ENCODE results near the gene PTPRU.
A peak's percentile ranks its signal among the peaks of the same experiment; 100 is the strongest.

Gene PTPRU

DNA sequence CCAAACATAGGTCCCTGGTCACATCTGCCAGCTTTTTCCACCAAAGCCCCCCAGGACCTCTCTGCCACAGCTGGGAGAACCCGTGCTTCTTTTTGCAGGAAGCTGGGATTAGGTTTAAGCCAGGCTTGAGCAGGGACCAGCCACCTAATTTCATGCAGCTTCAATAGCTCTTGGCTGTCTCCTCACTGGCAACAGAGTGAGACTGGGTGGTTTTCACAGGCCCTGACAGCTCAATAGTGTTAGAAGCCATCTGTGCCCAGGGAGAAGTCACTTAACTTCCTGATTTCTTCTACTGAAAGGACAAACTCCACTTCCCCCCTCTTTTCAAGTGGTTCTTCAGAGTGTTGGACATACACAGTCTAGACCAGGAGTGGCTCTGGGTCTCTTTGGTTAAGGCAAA lies 34.3 kb upstream of the PTPRU start:
- Histone ChIP-seq H3K36me3 (ENCODE audit: control insufficient read depth, insufficient read depth, low read length) (peaks cover 54% of the 10 kb centered on the region), H3K9me3 (ENCODE audit: control insufficient read depth, insufficient read depth, low read length) (no peaks in the 10 kb centered on the region), H3K4me1 (ENCODE audit: control insufficient read depth, insufficient read depth, low read length) (0 out of 2 replicates have a peak, but pooled peaks cover 6% of the 10 kb centered on the region), H3K27me3 (ENCODE audit: control insufficient read depth, insufficient read depth, low read length) (no peaks in the 10 kb centered on the region), H3K4me3 (ENCODE audit: low read depth, low read length) (no peak overlapping the region), H3K9ac (ENCODE audit: low read depth, low read length) (no peak overlapping the region), H3K27ac (ENCODE audit: low read depth, low read length) (peak overlapping the region; percentile 1)

DNA sequence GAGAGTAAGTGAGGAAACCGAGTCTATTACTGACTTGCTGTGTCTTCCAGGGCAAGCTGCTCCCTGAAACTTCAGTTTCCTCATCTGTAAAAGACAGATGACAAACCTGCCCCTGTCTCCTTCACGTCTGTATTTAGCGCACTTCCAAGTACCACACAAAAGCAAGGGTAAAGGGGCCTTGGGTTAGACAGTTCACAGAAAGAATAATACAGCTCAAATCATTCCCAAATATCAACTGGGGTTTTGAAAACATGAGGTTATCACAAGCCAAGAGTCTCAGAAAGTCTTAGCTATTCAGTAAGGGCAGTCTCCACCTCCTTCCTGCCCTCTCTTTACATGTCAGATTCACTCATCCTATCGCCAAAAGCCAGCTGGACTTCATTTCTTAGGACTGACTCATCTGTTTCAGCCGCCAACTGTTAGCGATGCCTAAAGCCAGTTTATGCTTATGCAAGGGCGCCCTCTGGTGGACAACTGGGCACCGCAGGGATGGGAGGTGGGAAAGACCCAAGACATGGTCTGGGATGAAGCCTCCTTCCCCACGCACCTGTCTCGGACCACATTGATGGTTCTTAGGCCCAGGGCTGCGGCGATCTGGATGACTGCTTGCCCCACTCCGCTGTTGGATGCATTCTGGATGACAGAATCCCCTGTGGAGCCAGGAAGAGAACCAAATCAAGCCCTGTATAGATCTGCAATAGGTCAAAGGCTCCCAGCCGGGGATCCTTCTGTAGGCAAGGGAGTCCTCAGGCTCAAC lies 33.6 kb upstream of the PTPRU start:
- Histone ChIP-seq H3K9me3 (ENCODE audit: control insufficient read depth, insufficient read depth, low read length) (no peaks in the 10 kb centered on the region), H3K9ac (ENCODE audit: low read depth, low read length) (no peak overlapping the region), H3K27me3 (ENCODE audit: control insufficient read depth, insufficient read depth, low read length) (no peaks in the 10 kb centered on the region), H3K36me3 (ENCODE audit: control insufficient read depth, insufficient read depth, low read length) (peaks cover 54% of the 10 kb centered on the region), H3K4me1 (ENCODE audit: control insufficient read depth, insufficient read depth, low read length) (0 out of 2 replicates have a peak, but pooled peaks cover 6% of the 10 kb centered on the region), H3K27ac (ENCODE audit: low read depth, low read length) (peak overlapping the region; percentile 1), H3K4me3 (ENCODE audit: low read depth, low read length) (no peak overlapping the region)

DNA sequence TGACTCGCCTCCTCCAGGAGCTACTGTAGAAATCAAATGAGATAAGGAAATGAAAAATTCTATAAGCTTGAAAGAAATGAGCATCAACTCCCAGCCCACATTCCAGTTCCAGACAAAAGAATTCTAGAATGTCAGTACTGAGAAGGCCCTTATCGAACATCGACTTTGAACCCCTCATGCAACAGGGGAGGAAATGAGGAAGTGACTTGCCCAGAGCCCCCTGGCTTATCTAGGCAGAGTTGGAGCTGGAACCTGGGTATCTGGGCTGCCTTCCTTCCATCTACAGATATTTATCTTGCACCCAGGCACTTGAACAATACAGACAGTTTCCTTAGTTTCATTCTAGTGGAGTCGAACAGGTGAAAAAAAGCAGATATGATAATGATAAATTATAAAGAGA lies 27.9 kb upstream of the PTPRU start:
- no peaks in the 10 kb centered on the region for H3K4me1 ChIP-seq (ENCODE audit: control insufficient read depth, insufficient read depth, low read length)

DNA sequence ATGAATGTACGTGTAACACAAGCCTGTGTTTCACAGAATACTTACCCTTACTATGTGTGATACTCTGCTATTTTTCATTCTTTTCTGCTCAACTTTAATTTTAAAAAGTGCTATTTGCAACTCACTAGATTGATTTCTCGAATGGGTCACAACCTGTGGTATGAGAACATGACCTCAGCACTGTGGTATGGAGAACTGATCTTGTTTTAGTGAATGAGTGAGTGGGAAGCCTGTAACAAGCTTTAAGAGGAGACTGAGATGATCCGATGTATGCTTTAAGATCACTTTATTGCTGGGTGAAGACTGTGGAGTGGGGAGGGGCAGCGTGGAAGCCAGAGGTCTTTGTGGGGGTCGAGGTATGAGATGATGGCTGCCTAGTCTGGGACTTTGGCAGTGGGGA lies 27.1 kb upstream of the PTPRU start:
- Histone ChIP-seq H3K27me3 (ENCODE audit: control insufficient read depth, insufficient read depth, low read length) (no peaks in the 10 kb centered on the region), H3K27ac (ENCODE audit: low read depth, low read length) (no peak overlapping the region), H3K36me3 (ENCODE audit: control insufficient read depth, insufficient read depth, low read length) (peaks cover 64% of the 10 kb centered on the region), H3K9me3 (ENCODE audit: control insufficient read depth, insufficient read depth, low read length) (no peaks in the 10 kb centered on the region), H3K4me1 (ENCODE audit: control insufficient read depth, insufficient read depth, low read length) (no peaks in the 10 kb centered on the region), H3K4me3 (ENCODE audit: low read depth, low read length) (no peak overlapping the region), H3K9ac (ENCODE audit: low read depth, low read length) (no peak overlapping the region)

More for the DNA sequence above, 27.9 kb upstream of the PTPRU start:
- Histone ChIP-seq H3K4me3 (ENCODE audit: low read depth, low read length) (no peak overlapping the region), H3K36me3 (ENCODE audit: control insufficient read depth, insufficient read depth, low read length) (peaks cover 61% of the 10 kb centered on the region), H3K9me3 (ENCODE audit: control insufficient read depth, insufficient read depth, low read length) (no peaks in the 10 kb centered on the region), H3K27ac (ENCODE audit: low read depth, low read length) (no peak overlapping the region), H3K27me3 (ENCODE audit: control insufficient read depth, insufficient read depth, low read length) (no peaks in the 10 kb centered on the region), H3K9ac (ENCODE audit: low read depth, low read length) (no peak overlapping the region)

DNA sequence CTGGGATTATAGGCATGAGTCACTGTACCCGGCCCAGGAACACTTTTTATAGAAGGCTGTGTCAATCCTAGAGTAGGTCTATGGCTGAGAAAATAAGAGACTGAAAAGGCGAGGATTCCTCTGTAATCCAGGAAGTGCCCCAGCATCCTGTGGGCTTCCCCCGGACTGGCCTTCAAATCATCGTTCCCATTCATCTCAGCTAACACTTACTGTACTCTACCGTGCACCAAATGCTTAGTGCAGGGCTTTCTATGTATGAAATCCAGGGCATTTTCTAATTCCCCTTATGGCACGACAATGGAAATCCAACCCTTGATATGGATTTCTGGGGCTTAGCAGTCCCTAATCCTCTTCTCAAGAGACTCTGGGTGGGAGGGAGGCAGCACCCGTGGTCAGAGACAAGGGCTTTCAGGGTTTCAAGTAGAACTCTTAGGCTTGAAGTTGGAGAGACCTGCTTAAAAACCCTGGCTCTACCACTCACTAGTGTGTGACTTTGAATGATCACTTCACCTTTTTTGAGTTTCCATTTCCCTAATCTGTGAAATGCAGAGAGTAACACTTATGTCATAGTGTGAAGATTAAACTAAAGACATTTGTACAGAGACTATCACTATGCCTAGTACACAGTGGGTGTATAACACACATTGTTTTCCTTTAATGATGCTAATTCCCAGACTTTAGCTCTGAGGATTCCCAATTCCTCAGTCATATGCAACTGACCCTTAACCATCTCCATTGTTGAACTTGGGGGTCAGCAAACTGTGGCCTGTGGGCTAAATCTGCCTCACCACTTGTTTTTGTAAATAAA lies 25.8 kb upstream of the PTPRU start:
- Histone ChIP-seq H3K27me3 (ENCODE audit: control insufficient read depth, insufficient read depth, low read length) (no peaks in the 10 kb centered on the region), H3K27ac (ENCODE audit: low read depth, low read length) (peak overlapping the region; percentile 1), H3K9me3 (ENCODE audit: control insufficient read depth, insufficient read depth, low read length) (no peaks in the 10 kb centered on the region), H3K9ac (ENCODE audit: low read depth, low read length) (no peak overlapping the region), H3K36me3 (ENCODE audit: control insufficient read depth, insufficient read depth, low read length) (peaks cover 69% of the 10 kb centered on the region), H3K4me3 (ENCODE audit: low read depth, low read length) (no peak overlapping the region), H3K4me1 (ENCODE audit: control insufficient read depth, insufficient read depth, low read length) (no peaks in the 10 kb centered on the region)

DNA sequence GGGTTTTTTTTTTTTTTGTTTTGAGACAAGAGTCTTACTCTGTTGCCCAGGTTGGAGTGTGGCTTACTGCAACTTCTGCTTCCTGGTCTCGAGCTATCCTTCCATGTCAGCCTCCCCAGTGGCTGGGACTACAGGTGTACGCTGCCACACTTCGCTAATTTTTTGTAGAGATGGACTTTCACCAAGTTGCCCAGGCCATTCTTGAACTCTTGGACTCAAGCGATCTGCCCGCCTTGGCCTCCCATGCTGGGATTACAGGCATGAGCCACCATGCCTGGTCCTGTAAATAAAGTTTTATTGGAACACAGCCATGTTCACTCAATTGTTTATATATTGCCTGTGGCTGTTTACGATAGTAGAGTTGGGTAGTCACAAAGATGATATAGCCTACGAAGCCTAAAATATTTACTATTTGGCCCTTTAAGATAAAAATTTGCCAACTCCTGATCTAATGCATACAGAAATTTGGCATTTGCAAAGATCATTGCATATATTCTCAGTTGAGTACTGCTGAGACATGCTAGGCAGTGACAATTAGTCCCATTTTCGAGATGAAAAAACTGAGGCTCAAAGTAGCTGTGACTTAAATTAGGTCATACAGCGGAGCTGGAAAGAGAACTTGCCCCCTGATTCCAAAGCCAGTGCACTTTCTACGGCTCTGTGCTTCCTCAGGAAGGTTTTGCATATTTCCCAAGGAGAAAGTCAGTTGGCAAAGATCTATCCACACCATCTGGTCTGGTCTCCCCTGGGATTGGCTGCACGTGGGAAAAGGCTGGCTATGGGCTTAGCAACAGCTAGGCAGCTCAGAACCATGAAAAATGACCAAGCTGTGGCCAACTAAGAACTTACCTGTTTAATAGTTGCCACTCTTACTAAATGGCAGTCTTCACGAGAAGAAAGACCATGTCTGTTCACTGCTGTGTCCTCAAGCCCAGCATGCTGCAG lies 25.0 kb upstream of the PTPRU start:
- no peaks in the 10 kb centered on the region for H3K27me3 ChIP-seq (ENCODE audit: control insufficient read depth, insufficient read depth, low read length)
- no peak overlapping the region for H3K9ac ChIP-seq (ENCODE audit: low read depth, low read length)
- H3K4me3 ChIP-seq (ENCODE audit: low read depth, low read length), result no peak overlapping the region
- H3K4me1 ChIP-seq (ENCODE audit: control insufficient read depth, insufficient read depth, low read length), result no peaks in the 10 kb centered on the region
- H3K27ac ChIP-seq (ENCODE audit: low read depth, low read length), result no peak overlapping the region
- H3K9me3 ChIP-seq (ENCODE audit: control insufficient read depth, insufficient read depth, low read length), result no peaks in the 10 kb centered on the region
- H3K36me3 ChIP-seq (ENCODE audit: control insufficient read depth, insufficient read depth, low read length), result peaks cover 69% of the 10 kb centered on the region

DNA sequence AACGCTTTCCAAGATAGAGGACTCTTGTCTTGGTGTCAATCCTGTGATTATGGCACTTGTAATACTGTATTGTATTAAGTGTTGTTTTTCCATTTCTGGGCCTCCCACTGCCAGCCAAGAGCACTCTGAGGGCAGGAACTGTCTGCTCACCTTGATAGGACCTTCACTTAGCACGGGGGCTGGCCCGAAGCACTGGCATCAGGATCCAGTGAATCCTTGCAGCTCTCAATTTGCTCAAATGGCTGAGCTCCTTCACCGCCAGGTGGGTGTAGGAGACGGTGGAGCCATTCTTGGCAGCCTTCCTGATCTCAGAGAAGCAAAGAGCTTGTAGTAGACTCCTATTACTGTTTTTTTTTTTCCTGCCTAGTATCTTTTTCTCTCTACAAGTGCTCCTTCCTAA lies 23.3 kb upstream of the PTPRU start:
- Histone ChIP-seq H3K27ac (ENCODE audit: low read depth, low read length) (no peak overlapping the region), H3K9ac (ENCODE audit: low read depth, low read length) (no peak overlapping the region), H3K9me3 (ENCODE audit: control insufficient read depth, insufficient read depth, low read length) (no peaks in the 10 kb centered on the region), H3K27me3 (ENCODE audit: control insufficient read depth, insufficient read depth, low read length) (no peaks in the 10 kb centered on the region), H3K4me3 (ENCODE audit: low read depth, low read length) (no peak overlapping the region), H3K4me1 (ENCODE audit: control insufficient read depth, insufficient read depth, low read length) (no peaks in the 10 kb centered on the region), H3K36me3 (ENCODE audit: control insufficient read depth, insufficient read depth, low read length) (peaks cover 67% of the 10 kb centered on the region)

DNA sequence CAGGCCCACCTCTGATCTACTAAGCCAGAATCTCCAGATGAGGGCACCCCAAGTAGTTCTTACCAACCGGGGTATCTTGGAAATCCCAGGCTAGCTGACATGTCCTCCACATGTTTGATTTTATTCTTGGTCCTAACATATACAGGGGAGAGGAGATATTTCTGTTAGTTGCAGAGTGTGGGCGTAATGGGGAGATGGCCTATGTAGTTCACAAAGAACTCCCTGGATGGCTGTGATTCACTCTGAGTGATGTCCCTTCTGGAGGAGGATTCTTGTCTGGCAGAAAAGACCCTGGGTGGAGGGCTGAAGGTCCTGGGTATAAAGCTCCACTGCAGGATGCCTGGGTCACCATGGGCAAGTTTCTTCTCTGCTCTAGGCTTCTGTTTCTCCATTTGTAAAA lies 18.7 kb upstream of the PTPRU start:
- Histone ChIP-seq H3K36me3 (ENCODE audit: control insufficient read depth, insufficient read depth, low read length) (peaks cover 50% of the 10 kb centered on the region), H3K27ac (ENCODE audit: low read depth, low read length) (no peak overlapping the region), H3K4me3 (ENCODE audit: low read depth, low read length) (no peak overlapping the region), H3K4me1 (ENCODE audit: control insufficient read depth, insufficient read depth, low read length) (peaks cover 7% of the 10 kb centered on the region; the same call in 1 of the 2 replicates), H3K9ac (ENCODE audit: low read depth, low read length) (no peak overlapping the region), H3K9me3 (ENCODE audit: control insufficient read depth, insufficient read depth, low read length) (no peaks in the 10 kb centered on the region), H3K27me3 (ENCODE audit: control insufficient read depth, insufficient read depth, low read length) (no peaks in the 10 kb centered on the region)

DNA sequence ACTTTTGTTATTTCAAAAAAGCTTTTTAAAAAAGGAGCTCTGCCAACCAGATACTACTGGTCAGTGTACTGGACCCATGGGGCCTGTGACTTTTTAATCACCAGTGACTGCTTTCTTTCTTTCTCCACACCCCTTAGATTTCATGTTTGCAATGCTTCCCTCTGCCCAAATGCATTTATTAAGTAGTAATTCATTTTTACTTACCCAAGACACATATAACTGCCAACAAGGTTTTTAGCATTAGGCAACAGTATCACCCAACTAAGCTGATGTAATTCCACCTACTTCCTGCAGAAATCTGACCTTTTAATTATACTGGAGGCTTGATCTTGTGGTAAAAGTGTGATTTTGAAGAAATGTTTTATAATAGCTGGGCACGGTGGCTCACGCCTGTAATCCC lies 18.1 kb upstream of the PTPRU start:
- no peak overlapping the region for H3K27ac ChIP-seq (ENCODE audit: low read depth, low read length)
- H3K27me3 ChIP-seq (ENCODE audit: control insufficient read depth, insufficient read depth, low read length), result no peaks in the 10 kb centered on the region
- no peak overlapping the region for H3K9ac ChIP-seq (ENCODE audit: low read depth, low read length)
- H3K9me3 ChIP-seq (ENCODE audit: control insufficient read depth, insufficient read depth, low read length), result no peaks in the 10 kb centered on the region
- H3K4me3 ChIP-seq (ENCODE audit: low read depth, low read length), result no peak overlapping the region
- peaks cover 7% of the 10 kb centered on the region; the same call in 1 of the 2 replicates for H3K4me1 ChIP-seq (ENCODE audit: control insufficient read depth, insufficient read depth, low read length)
- peaks cover 44% of the 10 kb centered on the region for H3K36me3 ChIP-seq (ENCODE audit: control insufficient read depth, insufficient read depth, low read length)

DNA sequence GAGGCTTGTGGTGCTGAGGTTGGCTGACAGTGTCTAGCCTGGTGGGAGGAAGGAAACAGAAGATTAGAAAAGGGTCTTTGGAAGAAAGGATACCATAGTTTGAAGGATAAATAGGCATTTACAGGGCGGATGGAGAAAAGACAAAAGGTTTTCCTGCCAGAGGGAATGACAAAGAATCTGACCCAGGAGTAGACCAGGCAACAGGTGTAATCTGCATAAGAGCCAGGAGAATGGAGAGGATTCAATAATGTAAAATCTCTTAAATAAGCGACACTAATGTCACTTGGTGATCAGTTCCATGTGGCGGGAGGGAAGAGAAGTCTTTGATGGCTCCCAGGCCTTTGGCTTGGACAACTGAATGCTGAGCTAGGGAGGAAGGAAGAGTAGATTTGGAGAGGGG lies 15.0 kb upstream of the PTPRU start:
- H3K4me3 ChIP-seq (ENCODE audit: low read depth, low read length), result no peak overlapping the region
- no peaks in the 10 kb centered on the region for H3K9me3 ChIP-seq (ENCODE audit: control insufficient read depth, insufficient read depth, low read length)
- H3K27ac ChIP-seq (ENCODE audit: low read depth, low read length), result no peak overlapping the region
- H3K4me1 ChIP-seq (ENCODE audit: control insufficient read depth, insufficient read depth, low read length), result peaks cover 7% of the 10 kb centered on the region; the same call in 1 of the 2 replicates
- H3K9ac ChIP-seq (ENCODE audit: low read depth, low read length), result no peak overlapping the region
- H3K27me3 ChIP-seq (ENCODE audit: control insufficient read depth, insufficient read depth, low read length), result no peaks in the 10 kb centered on the region
- H3K36me3 ChIP-seq (ENCODE audit: control insufficient read depth, insufficient read depth, low read length), result peaks cover 22% of the 10 kb centered on the region; the same call in 1 of the 2 replicates
